Mononuclear cell (primary cell): Measurements from ENCODE around the gene HIP1. TPM values are rescaled to one million over a fixed set of nuclear protein-coding genes. Genes with fewer than 3 reads are reported as not detected.
"Not testable (repeated sequence)": the region's sequence is repeated elsewhere in the genome, so short reads cannot be mapped to it uniquely, and the experiment has no call there.

ENCODE experiments used
- H3K27me3 ChIP-seq: 2 replicates; pipeline ENCODE4 v1.6.0; 2011; ENCODE audit warnings: low read length, control low read depth; ENCODE audit not compliant: insufficient read depth
- H3K4me1 ChIP-seq: 2 replicates; pipeline ENCODE4 v1.5.1; 2011; ENCODE audit warnings: mild to moderate bottlenecking, low read length, control low read depth; ENCODE audit not compliant: insufficient read depth
- H3K4me3 ChIP-seq: 2 replicates; pipeline ENCODE4 v1.5.1; 2011; ENCODE audit warnings: mild to moderate bottlenecking, low read length, moderate library complexity
- H3K9me3 ChIP-seq: 2 replicates; pipeline ENCODE4 v1.5.1; 2011; ENCODE audit warnings: low read depth, mild to moderate bottlenecking, control low read depth, low read length
- total RNA-seq: library from RNA; depleted of rRNA; stranded (reverse); fragments of >200 nt; gene quantifications from one replicate; pipeline ENCODE4 v1.2.3, GENCODE V29; 2012

The HIP1 gene
- total RNA-seq, 1 donor: 4.2 TPM

GRCh38 chr7:75616421-75617167, 122.1 kb downstream of the HIP1 start:
- Histone ChIP-seq H3K27me3 (no peaks in the 10 kb centered on the region), H3K4me3 (no peak overlapping the region), H3K4me1 (peaks cover 87% of the 10 kb centered on the region), H3K9me3 (no peaks in the 10 kb centered on the region)

- H3K9me3 ChIP-seq: no peaks in the 10 kb centered on the region
- H3K27me3 ChIP-seq: no peaks in the 10 kb centered on the region
- peaks cover 66% of the 10 kb centered on the region for H3K4me1 ChIP-seq
- H3K4me3 ChIP-seq: no peak overlapping the region
Observed at GRCh38 chr7:75614401-75614800, 124.3 kb downstream of the HIP1 start.

GRCh38 chr7:75613351-75613750, 125.4 kb downstream of the HIP1 start:
- H3K4me3 ChIP-seq: no peak overlapping the region
- no peaks in the 10 kb centered on the region for H3K9me3 ChIP-seq
- H3K27me3 ChIP-seq: no peaks in the 10 kb centered on the region
- H3K4me1 ChIP-seq: peaks cover 60% of the 10 kb centered on the region

- Histone ChIP-seq H3K4me3 (no peak overlapping the region), H3K9me3 (no peaks in the 10 kb centered on the region), H3K27me3 (no peaks in the 10 kb centered on the region), H3K4me1 (peaks cover 43% of the 10 kb centered on the region)
Observed at GRCh38 chr7:75611557-75612178, 127.1 kb downstream of the HIP1 start.

DNA sequence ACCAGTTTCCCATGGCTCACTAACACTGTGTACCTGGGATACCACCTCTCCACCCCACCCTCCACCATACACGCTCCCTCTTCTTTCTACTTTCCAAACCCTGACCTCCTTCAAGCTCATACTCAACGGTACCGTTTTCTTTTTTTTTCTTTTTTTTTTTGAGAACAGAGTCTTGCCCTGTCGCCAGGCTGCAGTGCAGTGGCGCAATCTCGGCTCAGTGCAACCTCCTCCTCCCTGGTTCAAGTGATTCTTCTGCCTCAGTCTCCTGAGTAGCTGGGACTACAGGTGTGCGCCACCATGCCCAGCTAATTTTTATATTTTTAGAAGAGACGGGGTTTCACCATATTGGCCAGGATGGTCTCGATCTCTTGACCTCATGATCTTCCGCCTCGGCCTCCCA, 129.3 kb downstream of the HIP1 start:
- H3K27me3 ChIP-seq, H3K4me3 ChIP-seq, H3K9me3 ChIP-seq: not testable (repeated sequence)
- H3K4me1 ChIP-seq: peaks cover 32% of the 10 kb centered on the region

- Histone ChIP-seq H3K4me3 (no peak overlapping the region), H3K9me3 (no peaks in the 10 kb centered on the region), H3K27me3 (no peaks in the 10 kb centered on the region), H3K4me1 (peaks cover 32% of the 10 kb centered on the region)
Observed at GRCh38 chr7:75608451-75609122, 130.2 kb downstream of the HIP1 start.

DNA sequence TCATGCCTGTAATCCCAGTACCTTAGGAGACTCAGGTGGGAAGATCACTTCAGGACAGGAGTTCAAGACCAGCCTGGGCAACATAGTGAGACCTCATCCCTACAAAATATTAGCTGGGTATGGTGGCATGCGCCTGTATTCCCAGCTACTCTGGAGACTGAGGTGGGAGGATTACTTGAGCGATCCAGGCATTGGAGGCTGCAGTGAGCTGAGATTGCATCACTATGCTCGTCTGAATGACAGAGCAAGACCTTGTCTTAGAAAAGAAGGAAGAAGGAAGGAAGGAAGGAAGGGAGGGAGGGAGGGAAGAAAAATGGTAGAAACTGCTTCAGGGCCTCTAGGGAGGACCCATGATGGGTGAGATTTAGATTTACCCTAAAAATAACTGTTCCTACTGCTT, 134.3 kb downstream of the HIP1 start:
- Histone ChIP-seq H3K9me3 (no peaks in the 10 kb centered on the region), H3K4me3 (no peak overlapping the region), H3K4me1 (peaks cover 27% of the 10 kb centered on the region), H3K27me3 (no peaks in the 10 kb centered on the region)

DNA sequence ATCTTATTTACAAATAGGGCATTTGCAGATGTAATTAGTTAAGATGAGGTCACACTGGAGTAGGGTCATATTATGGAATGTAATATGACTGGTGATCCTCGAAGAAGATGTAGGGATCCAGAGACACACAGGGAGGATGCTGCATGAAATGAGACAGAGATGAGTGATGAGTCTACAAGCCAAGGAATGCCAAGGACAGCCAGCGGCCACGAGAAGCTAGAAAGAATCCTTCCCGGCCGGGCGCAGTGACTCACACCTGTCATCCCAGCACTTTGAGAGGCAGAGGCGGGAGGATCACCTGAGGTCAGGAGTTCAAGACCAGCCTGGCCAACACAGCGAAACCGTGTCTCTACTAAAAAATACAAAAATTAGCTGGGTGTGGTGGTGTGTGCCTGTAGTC, 135.9 kb downstream of the HIP1 start:
- not testable (repeated sequence) for H3K9me3 ChIP-seq, H3K27me3 ChIP-seq, H3K4me3 ChIP-seq
- H3K4me1 ChIP-seq: peaks cover 22% of the 10 kb centered on the region

- peaks cover 22% of the 10 kb centered on the region for H3K4me1 ChIP-seq
- H3K9me3 ChIP-seq: no peaks in the 10 kb centered on the region
- no peak overlapping the region for H3K4me3 ChIP-seq
- H3K27me3 ChIP-seq: no peaks in the 10 kb centered on the region
Observed at GRCh38 chr7:75601539-75601938, 137.2 kb downstream of the HIP1 start.

GRCh38 chr7:75600748-75601147, 138.0 kb downstream of the HIP1 start:
- H3K9me3 ChIP-seq, H3K4me3 ChIP-seq, H3K27me3 ChIP-seq: not testable (repeated sequence)
- peaks cover 22% of the 10 kb centered on the region for H3K4me1 ChIP-seq

GRCh38 chr7:75599244-75599781, 139.4 kb downstream of the HIP1 start:
- H3K4me1 ChIP-seq: peaks cover 11% of the 10 kb centered on the region
- no peaks in the 10 kb centered on the region for H3K27me3 ChIP-seq
- H3K9me3 ChIP-seq: no peaks in the 10 kb centered on the region
- H3K4me3 ChIP-seq: no peak overlapping the region

DNA sequence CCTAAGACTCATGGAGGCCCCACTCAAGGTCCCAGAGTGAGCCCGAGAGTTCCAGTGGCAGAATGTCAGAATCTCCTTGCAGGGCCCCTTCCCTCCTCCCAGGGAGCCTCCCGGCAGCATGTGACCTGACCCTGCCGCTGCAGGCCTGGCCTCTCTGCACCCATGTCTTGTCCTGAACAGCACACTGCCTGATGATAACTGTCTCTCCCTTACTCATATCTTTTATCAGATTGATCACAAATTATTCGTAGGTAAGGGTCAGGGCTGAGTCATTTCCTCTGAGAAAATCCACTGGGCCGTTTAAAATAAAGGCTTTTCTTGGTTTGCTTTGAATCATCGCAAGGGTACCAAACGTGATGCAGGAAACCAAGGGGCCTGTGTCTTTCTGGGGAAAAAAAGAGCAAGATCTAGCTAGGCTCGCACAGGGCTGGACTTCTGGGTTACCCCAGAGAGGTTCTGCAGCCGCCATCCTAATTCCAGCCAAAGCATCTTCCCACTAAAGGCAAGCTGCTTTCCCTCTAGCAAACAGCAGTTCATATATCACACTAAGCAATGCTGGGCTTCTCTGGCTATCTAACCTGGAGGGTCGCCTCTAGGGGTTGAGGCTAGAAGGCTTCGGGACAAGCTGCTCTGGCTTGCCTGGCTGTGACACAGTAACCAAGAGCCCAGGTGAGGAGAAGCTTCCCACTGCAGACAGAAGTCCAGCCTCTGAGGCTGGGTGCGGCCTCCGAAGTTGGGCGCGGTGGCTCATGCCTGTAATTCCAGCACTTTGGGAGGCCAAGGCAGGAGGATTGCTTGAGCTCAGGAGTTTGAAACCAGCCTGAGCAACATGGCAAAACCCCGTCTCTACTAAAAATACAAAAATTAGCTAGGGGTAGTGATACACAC, 141.8 kb downstream of the HIP1 start:
- Histone ChIP-seq H3K4me1 (no peaks in the 10 kb centered on the region), H3K9me3 (no peaks in the 10 kb centered on the region), H3K27me3 (no peaks in the 10 kb centered on the region), H3K4me3 (no peak overlapping the region)

GRCh38 chr7:75595766-75596165, 143.0 kb downstream of the HIP1 start:
- H3K4me1 ChIP-seq: no peaks in the 10 kb centered on the region
- no peaks in the 10 kb centered on the region for H3K9me3 ChIP-seq
- H3K27me3 ChIP-seq: no peaks in the 10 kb centered on the region
- no peak overlapping the region for H3K4me3 ChIP-seq

DNA sequence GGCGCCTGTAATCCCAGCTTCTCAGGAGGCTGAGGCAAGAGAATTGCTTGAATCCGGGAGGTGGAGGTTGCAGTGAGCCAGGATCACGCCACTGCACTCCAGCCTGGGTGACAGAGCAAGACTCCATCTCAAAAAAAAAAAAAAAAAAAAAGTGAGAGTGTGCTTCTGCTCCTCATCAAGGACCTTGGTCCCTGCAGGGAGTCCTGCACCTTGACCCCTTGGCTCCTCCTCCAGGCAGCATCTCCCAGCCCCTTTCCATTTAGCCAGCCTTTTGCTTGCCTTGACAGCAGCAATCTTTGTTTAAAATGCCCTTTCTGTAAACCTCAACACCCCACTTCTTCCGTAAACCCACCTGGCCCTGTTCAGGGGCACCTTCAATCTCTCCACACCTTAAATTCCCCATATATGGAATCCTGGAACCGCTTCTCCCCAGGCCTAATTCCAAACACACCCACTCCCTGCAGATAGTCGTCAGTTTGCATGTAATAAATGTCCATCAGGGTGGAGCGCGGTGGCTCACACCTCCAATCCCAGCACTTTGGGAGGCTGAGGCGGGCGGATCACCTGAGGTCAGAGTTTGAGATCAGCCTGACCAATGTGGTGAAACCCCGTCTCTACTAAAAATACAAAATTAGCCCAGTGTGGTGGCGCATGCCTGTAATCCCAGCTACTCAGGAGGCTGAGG, 145.1 kb downstream of the HIP1 start:
- H3K9me3 ChIP-seq, H3K27me3 ChIP-seq, H3K4me3 ChIP-seq: not testable (repeated sequence)

More for the DNA sequence above, 145.1 kb downstream of the HIP1 start:
- H3K4me1 ChIP-seq: not testable (repeated sequence)
